ENCODE results near the gene GPR37L1.

GPR37L1 gene

DNA sequence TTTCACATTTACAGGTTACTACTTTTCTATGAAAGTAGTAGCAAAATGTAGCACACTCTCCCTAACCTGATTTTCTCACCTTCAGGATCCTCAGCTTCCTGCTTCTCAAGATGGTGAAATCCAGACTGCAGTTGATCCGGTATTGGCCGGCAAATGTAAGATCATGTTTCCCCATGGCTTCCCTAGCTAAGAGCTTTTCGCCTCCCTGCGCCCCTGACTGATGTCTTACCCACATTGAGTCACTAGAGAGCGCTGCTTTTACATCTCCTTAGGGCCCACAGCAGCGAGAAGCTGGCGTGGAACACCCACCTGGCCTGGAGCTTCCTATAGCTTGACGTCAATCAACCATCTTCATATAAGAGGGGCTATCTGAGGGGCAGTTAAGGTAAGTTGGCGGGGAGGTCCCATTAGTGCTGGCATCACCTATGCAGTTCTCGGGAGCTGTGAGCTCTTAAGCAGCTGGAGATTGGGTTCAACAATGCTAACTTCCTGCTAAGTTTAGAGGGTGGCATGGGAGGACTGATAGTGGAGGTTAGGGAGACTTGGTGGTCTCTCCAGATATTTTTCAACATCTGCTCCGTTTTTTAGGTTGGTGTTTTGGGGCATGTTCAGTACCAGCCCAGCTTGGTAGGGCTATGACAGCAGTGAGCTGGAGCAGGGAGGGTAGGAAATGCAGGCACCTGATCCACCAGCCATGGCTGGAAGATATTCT, 32.2 kb downstream of the GPR37L1 start:
- TF ChIP-seq, protein P1, sequence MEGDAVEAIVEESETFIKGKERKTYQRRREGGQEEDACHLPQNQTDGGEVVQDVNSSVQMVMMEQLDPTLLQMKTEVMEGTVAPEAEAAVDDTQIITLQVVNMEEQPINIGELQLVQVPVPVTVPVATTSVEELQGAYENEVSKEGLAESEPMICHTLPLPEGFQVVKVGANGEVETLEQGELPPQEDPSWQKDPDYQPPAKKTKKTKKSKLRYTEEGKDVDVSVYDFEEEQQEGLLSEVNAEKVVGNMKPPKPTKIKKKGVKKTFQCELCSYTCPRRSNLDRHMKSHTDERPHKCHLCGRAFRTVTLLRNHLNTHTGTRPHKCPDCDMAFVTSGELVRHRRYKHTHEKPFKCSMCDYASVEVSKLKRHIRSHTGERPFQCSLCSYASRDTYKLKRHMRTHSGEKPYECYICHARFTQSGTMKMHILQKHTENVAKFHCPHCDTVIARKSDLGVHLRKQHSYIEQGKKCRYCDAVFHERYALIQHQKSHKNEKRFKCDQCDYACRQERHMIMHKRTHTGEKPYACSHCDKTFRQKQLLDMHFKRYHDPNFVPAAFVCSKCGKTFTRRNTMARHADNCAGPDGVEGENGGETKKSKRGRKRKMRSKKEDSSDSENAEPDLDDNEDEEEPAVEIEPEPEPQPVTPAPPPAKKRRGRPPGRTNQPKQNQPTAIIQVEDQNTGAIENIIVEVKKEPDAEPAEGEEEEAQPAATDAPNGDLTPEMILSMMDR (conservative IDR thresholded peaks at IDR 0.05; ENCODE audit: control insufficient read depth, insufficient read depth, low read depth, low read length): peak; percentile 61

DNA sequence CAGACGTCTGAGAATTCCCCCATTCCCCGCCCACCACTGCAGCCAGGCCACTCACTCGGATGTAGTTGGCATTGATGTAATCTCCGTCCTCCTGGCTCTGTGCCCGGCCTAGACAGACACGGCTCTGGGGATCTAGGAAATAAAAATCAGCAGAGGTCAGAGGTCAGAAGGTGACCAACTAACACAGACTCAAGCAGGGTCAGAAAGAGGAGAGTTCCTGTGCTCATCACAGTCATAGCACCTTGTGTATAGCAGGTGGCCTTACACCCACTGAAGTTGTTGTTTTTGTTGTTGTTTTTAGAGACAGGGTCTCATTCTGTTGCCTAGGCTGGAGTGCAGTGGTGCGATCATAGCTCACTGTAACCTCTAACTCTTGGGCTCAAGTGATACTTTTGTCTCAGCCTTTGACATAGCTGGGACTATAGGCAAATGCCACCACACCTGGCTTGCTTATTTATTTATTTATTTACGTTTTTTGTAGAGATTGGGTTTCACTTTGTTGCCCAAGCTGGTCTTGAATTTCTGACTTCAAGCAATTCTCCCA, 32.8 kb downstream of the GPR37L1 start:
- H3K4me3 ChIP-seq (ENCODE audit: control insufficient read depth, low read depth, low read length): no peak overlapping the region
- TF ChIP-seq, protein P1 (conservative IDR thresholded peaks at IDR 0.05; ENCODE audit: control insufficient read depth, insufficient read depth, low read depth, low read length): no peak
- peak; percentile 28 for DNase-seq (ENCODE audit: low read depth)

More for the DNA sequence above, 32.2 kb downstream of the GPR37L1 start:
- no peak overlapping the region for H3K4me3 ChIP-seq (ENCODE audit: control insufficient read depth, low read depth, low read length)
- peak; percentile 72 for DNase-seq (ENCODE audit: low read depth)

DNA sequence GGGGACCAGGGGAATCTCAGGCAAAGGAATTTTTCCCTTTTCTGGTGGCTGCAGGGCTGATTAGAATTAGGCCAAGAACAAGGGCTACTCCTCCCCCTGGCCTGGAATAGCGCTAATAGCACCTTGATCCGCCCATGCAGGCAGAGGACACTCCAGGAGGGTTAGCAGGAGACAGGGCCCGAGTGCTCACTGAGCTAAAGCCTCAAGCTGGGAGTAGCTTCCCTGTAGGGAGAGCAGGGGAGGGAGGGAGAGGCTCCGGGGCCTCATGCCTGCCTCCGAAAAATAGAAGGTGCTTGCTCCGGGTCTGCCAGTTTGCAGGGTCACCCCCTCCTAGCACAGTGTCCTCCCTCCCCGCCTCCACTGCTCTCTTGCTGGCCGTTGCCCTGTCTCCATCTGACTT, 33.9 kb downstream of the GPR37L1 start:
- no peak for DNase-seq (ENCODE audit: low read depth)
- TF ChIP-seq, protein P1 (conservative IDR thresholded peaks at IDR 0.05; ENCODE audit: control insufficient read depth, insufficient read depth, low read depth, low read length): no peak
- no peak overlapping the region for H3K4me3 ChIP-seq (ENCODE audit: control insufficient read depth, low read depth, low read length)

DNA sequence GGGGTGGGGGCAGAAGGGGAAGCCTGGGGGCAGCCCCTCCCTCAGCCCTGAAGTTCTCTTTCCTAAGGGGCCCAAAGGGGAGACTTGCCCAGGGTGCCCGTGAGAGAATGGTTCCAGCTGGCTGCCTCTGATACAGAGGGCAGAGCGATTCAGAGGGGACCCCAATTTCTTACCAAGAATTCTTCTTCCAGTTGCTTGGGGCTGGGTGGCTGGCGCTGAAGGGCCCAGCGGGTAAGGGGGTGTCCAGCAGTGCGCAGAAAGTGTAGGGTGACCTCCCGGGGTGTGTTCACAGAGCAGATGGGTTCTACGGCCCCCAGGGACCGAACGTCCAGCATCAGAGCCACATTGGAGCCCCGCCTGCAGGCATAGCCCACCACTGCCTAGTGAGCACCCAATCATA, 35.2 kb downstream of the GPR37L1 start:
- DNase-seq (ENCODE audit: low read depth): no peak
- H3K4me3 ChIP-seq (ENCODE audit: control insufficient read depth, low read depth, low read length): no peak overlapping the region
- TF ChIP-seq, protein P1 (conservative IDR thresholded peaks at IDR 0.05; ENCODE audit: control insufficient read depth, insufficient read depth, low read depth, low read length): no peak

DNA sequence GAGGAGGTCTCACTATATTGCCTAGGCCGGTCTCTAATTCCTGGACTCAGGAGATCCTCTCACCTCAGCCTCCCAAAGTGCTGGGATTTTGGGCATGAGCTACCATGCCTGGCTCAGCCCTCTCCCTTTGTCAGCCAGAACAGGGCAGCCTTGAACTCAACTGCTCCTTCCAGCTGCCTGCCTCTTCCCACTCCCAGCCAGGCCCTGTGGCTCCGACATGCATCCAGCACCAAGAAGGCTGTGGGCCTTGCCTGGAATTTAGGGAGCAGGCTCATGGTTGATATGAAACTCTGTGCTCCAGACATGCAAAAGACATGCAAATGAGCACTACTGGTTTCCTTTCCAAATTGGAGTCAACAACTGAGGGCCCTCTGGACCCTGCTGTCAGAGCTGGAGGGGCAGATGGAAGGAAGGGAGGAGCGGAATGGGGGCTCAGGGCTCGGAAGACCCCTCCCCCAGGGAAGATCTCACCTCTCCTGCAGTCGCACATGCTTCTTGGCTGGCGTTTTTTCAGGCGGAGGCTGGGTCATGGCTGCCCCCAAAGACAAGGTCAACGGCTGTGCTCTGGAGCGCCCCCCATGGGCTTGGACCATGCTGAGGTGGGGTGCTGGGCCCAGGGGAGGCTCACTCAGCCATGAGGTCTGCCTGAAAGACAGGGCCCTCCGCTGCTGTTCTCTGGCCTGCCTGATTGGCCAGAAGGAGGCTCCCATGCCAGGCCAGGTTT, 36.3 kb downstream of the GPR37L1 start:
- TF ChIP-seq, protein P1 (conservative IDR thresholded peaks at IDR 0.05; ENCODE audit: control insufficient read depth, insufficient read depth, low read depth, low read length): no peak
- no peak for DNase-seq (ENCODE audit: low read depth)
- H3K4me3 ChIP-seq (ENCODE audit: control insufficient read depth, low read depth, low read length): no peak overlapping the region

DNA sequence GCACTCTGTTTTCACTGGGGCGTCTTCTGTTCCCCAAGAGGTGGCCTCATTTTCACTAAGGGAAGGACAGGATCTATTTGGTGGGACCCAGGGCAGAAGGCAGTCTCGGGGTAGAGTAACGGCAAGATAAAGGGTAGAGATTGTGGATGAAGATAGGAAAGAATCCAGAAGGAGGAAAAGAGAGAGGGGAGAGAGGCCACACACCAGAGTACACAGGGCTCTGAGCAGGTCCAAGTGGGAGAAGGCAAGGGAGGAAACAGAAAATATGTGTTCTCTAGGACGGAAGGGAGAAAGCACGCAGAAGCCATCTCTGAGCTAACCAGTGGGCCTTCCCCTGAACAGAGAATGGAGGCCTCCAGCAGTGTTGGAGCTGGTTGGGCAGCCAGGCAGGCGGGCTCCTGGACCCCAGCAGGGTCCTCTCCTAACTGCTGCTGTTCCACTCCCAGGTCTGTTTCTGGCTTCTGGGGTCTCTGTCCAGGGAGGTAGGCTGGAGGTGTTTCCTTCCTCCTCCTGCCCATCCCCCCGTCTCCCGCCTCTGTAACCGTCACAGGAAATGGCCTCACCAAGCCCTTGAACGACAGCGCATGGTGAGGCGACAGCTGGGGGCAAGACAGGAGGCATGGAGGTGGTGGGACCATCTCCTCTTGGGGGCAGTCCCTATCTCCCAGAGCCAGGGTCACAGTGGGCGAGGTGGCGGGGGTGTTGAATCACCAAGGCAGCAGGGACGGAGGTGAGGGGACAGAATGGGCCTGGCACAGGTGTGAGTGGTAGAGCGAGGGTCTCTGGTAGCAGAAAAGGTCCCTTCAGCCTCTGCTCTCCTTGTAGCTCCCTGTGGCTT, 37.0 kb downstream of the GPR37L1 start:
- DNase-seq (ENCODE audit: low read depth): no peak
- TF ChIP-seq, protein P1 (conservative IDR thresholded peaks at IDR 0.05; ENCODE audit: control insufficient read depth, insufficient read depth, low read depth, low read length): no peak
- no peak overlapping the region for H3K4me3 ChIP-seq (ENCODE audit: control insufficient read depth, low read depth, low read length)
